A549 (cell line): Measurements from ENCODE around the gene THRA.

Experiments used
- CBX8 ChIP-seq: fragments of 200-600 bp; sonication (generic); IDR thresholded peaks from 2 replicates; pipeline ENCODE4 v1.6.1; 2016
- CTCF ChIP-seq: fragments of >200 bp; sonication (Bioruptor Twin); formaldehyde crosslinking; IDR thresholded peaks from 3 replicates; pipeline ENCODE4 v1.5.1; 2016
- HDAC2 ChIP-seq: fragments of 200-600 bp; sonication (generic); IDR thresholded peaks from 2 replicates; pipeline ENCODE4 v1.6.1; 2016
- HOXB5 ChIP-seq: fragments of 250-450 bp; sonication (Bioruptor Pico); IDR thresholded peaks from 2 replicates; pipeline ENCODE4 v1.5.0; 2020; ENCODE audit warnings: mild to moderate bottlenecking, moderate library complexity
- JUNB ChIP-seq: fragments of >200 bp; sonication (Bioruptor Twin); formaldehyde crosslinking; IDR thresholded peaks from 2 replicates; pipeline ENCODE4 v1.6.1; 2016
- POLR2A ChIP-seq: IDR thresholded peaks from 2 replicates; pipeline ENCODE4 v1.6.1; 2012; ENCODE audit warnings: mild to moderate bottlenecking, low read length
- RCOR1 ChIP-seq: fragments of 150-350 bp; IDR thresholded peaks from 2 replicates; pipeline ENCODE4 v1.6.1; 2014; ENCODE audit warnings: antibody characterized with exemption, low read length, low read depth
- SMC3 ChIP-seq: fragments of >200 bp; sonication (Bioruptor Twin); formaldehyde crosslinking; IDR thresholded peaks from 3 replicates; pipeline ENCODE4 v1.6.1; 2018; ENCODE audit warnings: inconsistent platforms
- ZSCAN20 ChIP-seq: fragments of 250-450 bp; sonication (Bioruptor Pico); IDR thresholded peaks from 2 replicates; pipeline ENCODE4 v1.8.0; 2022; ENCODE audit warnings: mild to moderate bottlenecking, moderate library complexity
- TF ChIP-seq, protein P1 (sequence below): fragments of 450-650 bp; IDR thresholded peaks from 2 replicates; pipeline ENCODE4 v1.6.1; 2014; ENCODE audit warnings: antibody characterized with exemption

- no peak for TF ChIP-seq CTCF
- no peak for TF ChIP-seq JUNB
- TF ChIP-seq HOXB5 (CRISPR knock-in tag), result no peak
- TF ChIP-seq, protein P1, sequence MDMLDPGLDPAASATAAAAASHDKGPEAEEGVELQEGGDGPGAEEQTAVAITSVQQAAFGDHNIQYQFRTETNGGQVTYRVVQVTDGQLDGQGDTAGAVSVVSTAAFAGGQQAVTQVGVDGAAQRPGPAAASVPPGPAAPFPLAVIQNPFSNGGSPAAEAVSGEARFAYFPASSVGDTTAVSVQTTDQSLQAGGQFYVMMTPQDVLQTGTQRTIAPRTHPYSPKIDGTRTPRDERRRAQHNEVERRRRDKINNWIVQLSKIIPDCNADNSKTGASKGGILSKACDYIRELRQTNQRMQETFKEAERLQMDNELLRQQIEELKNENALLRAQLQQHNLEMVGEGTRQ, result no peak
- no peak for TF ChIP-seq ZSCAN20
- TF ChIP-seq HDAC2, result no peak
- TF ChIP-seq RCOR1, result no peak
- TF ChIP-seq SMC3, result no peak
- no peak for TF ChIP-seq CBX8
- no peak for TF ChIP-seq POLR2A
Measured at GRCh38 chr17:40033339-40033738, 29.4 kb upstream of the THRA start.
